SK-N-SH (cell line): ENCODE results near the gene KLHL30. TPM values are rescaled to one million over a fixed set of nuclear protein-coding genes. Genes with fewer than 3 reads are reported as not detected.

Experiments used
- CTCF ChIA-PET: fragments of 300-600, 350-600 bp; formaldehyde crosslinking; extraction: SDS; loops from one replicate; lab custom pipeline; 2021; lab: Yijun Ruan, JAX
- POLR2A ChIA-PET: fragments of 350-600 bp; sonication (Branson Sonifier 250); formaldehyde crosslinking; extraction: SDS; loops from one replicate; lab custom pipeline; 2020; ENCODE audit warnings: antibody characterized with exemption, inconsistent platforms; lab: Yijun Ruan, JAX
- DNase-seq: peaks from one replicate; pipeline ENCODE4 v3.0.0; 2012
- H2AFZ ChIP-seq: fragments of 200-600 bp; sonication (generic); 2 replicates; pipeline ENCODE4 v1.8.1; 2016; ENCODE audit warnings: antibody characterized with exemption, mild to moderate bottlenecking, low read depth
- H3F3A ChIP-seq: fragments of 200-600 bp; sonication (generic); replicated peaks from 2 replicates; pipeline ENCODE3; 2016; ENCODE audit warnings: antibody characterized with exemption, mild to moderate bottlenecking; ENCODE audit not compliant: insufficient read depth
- H3K27ac ChIP-seq, 2 experiments: fragments of 200-500 bp in 1 of 2; fragments of 200-600 bp in 1 of 2; sonication (Bioruptor generic) in 1 of 2; sonication (generic), shearing (Covaris generic) in 1 of 2; 2 replicates each; pipeline versions ENCODE4 v1.5.1 to v1.6.1; 2014 to 2016; ENCODE audit warnings: low read depth in 2 of 2, inconsistent platforms in 1 of 2, low read length in 1 of 2, mild to moderate bottlenecking in 1 of 2, mixed read lengths in 1 of 2
- H3K27me3 ChIP-seq: fragments of 200-600 bp; sonication (generic), shearing (Covaris generic); 2 replicates; pipeline ENCODE4 v1.6.1; 2016; ENCODE audit warnings: mixed run types; ENCODE audit not compliant: insufficient read depth
- H3K36me3 ChIP-seq, 2 experiments: fragments of 200-500 bp in 1 of 2; fragments of 200-600 bp in 1 of 2; sonication (Bioruptor generic) in 1 of 2; sonication (generic) in 1 of 2; replicated peaks in 1 of 2; 2 replicates each; pipeline versions ENCODE3 to v1.5.1; 2014 to 2016; ENCODE audit warnings: low read length in 1 of 2, mild to moderate bottlenecking in 1 of 2; ENCODE audit not compliant: insufficient read depth in 2 of 2, control insufficient read depth in 1 of 2
- H3K4me1 ChIP-seq, 2 experiments: fragments of 200-500 bp in 1 of 2; fragments of 200-600 bp in 1 of 2; sonication (Bioruptor generic) in 1 of 2; sonication (generic), shearing (Covaris generic) in 1 of 2; 2 replicates each; pipeline versions ENCODE4 v1.5.1 to v1.6.1; 2014 to 2016; ENCODE audit warnings: low read depth in 1 of 2, low read length in 1 of 2, mixed run types in 1 of 2; ENCODE audit not compliant: insufficient read depth in 2 of 2, control insufficient read depth in 1 of 2
- H3K4me2 ChIP-seq: fragments of 200-600 bp; sonication (generic), shearing (Covaris generic); 2 replicates; pipeline ENCODE4 v1.6.1; 2017; ENCODE audit warnings: mixed run types
- H3K4me3 ChIP-seq, 2 experiments: fragments of 200-500 bp in 1 of 2; fragments of 200-600 bp in 1 of 2; sonication (Bioruptor generic) in 1 of 2; sonication (generic), shearing (Covaris generic) in 1 of 2; 2 replicates each; pipeline versions ENCODE4 v1.5.1 to v1.8.1; 2014 to 2016; ENCODE audit warnings: low read depth in 2 of 2, inconsistent platforms in 1 of 2, low read length in 1 of 2, mild to moderate bottlenecking in 1 of 2, mixed read lengths in 1 of 2, moderate library complexity in 1 of 2
- H3K79me2 ChIP-seq: fragments of 200-600 bp; sonication (generic); 2 replicates; pipeline ENCODE4 v1.8.1; 2017; ENCODE audit warnings: mild to moderate bottlenecking; ENCODE audit not compliant: insufficient read depth
- H3K9ac ChIP-seq: fragments of 200-600 bp; sonication (generic); 2 replicates; pipeline ENCODE4 v1.6.1; 2017; ENCODE audit warnings: mixed run types
- H3K9me2 ChIP-seq: fragments of 200-600 bp; sonication (generic); 2 replicates; pipeline ENCODE4 v1.6.1; 2017; ENCODE audit warnings: mixed run types
- H3K9me3 ChIP-seq: fragments of 200-600 bp; sonication (generic); 2 replicates; pipeline ENCODE4 v1.6.1; 2017; ENCODE audit warnings: mixed run types, mild to moderate bottlenecking, moderate library complexity
- H4K20me1 ChIP-seq: fragments of 200-600 bp; sonication (generic); 2 replicates; pipeline ENCODE4 v1.6.1; 2017; ENCODE audit warnings: mild to moderate bottlenecking, mixed run types; ENCODE audit not compliant: insufficient read depth
- CHD2 ChIP-seq: fragments of 150-350 bp; IDR thresholded peaks from 2 replicates; pipeline ENCODE4 v1.6.1; 2018; ENCODE audit warnings: low read length; ENCODE audit not compliant: partially characterized antibody
- ELF1 ChIP-seq: IDR thresholded peaks from 2 replicates; pipeline ENCODE4 v1.4.0; 2012
- EP300 ChIP-seq, 2 experiments: IDR thresholded peaks; 2 replicates each; pipeline versions ENCODE4 v1.4.0 to v1.6.1; 2012; ENCODE audit warnings: borderline replicate concordance in 1 of 2, low read depth in 1 of 2, low read length in 1 of 2
- EZH2phosphoT487 ChIP-seq: fragments of 200-600 bp; sonication (generic); IDR thresholded peaks from 2 replicates; pipeline ENCODE4 v1.6.1; 2017; ENCODE audit warnings: low read depth, mixed run types, mild to moderate bottlenecking, antibody characterized with exemption, moderate library complexity, borderline replicate concordance
- FOSL2 ChIP-seq: IDR thresholded peaks from 2 replicates; pipeline ENCODE4 v1.4.0; 2012; ENCODE audit warnings: low read depth, mild to moderate bottlenecking, moderate library complexity, borderline replicate concordance
- FOXJ3 ChIP-seq: sonication (generic); formaldehyde crosslinking; IDR thresholded peaks from 2 replicates; pipeline ENCODE4 v1.5.1; 2020; ENCODE audit warnings: mild to moderate bottlenecking, missing genetic modification reagents
- GATA2 ChIP-seq: sonication (generic); formaldehyde crosslinking; IDR thresholded peaks from 2 replicates; pipeline ENCODE4 v1.5.0; 2020; ENCODE audit warnings: mild to moderate bottlenecking, missing genetic modification reagents
- JUND ChIP-seq: IDR thresholded peaks from 2 replicates; pipeline ENCODE4 v1.4.0; 2012
- MEF2A ChIP-seq: IDR thresholded peaks from 2 replicates; pipeline ENCODE4 v1.4.0; 2012; ENCODE audit warnings: low read depth, borderline replicate concordance
- NRF1 ChIP-seq: IDR thresholded peaks from 2 replicates; pipeline ENCODE4 v1.6.1; 2012; ENCODE audit warnings: low read depth, mild to moderate bottlenecking, low read length
- RCOR1 ChIP-seq: fragments of 150-350 bp; IDR thresholded peaks from 2 replicates; pipeline ENCODE4 v1.6.1; 2017; ENCODE audit warnings: antibody characterized with exemption, low read length
- TCF12 ChIP-seq: IDR thresholded peaks from 2 replicates; pipeline ENCODE4 v1.4.0; 2012
- WGBS: methylation state at CpG from one replicate; pipeline ENCODE4 v1.1.6; 2017; ENCODE audit warnings: low lambda C conversion rate; 5-methylcytosine and 5-hydroxymethylcytosine counted together
- polyA plus RNA-seq, 3 experiments: library from polyadenylated mRNA; depleted of rRNA; stranded (reverse); fragments of >200 nt; gene quantifications; 2 replicates each; pipeline ENCODE4 v1.2.3, GENCODE V29; 2012
- TF ChIP-seq, protein P1 (sequence below): IDR thresholded peaks from 2 replicates; pipeline ENCODE4; 2012
- TF ChIP-seq, protein P2 (sequence below): IDR thresholded peaks from 2 replicates; pipeline ENCODE4 v1.4.0; 2012; ENCODE audit warnings: low read depth, borderline replicate concordance
- TF ChIP-seq, protein P3 (sequence below): fragments of 150-350 bp; IDR thresholded peaks from 2 replicates; pipeline ENCODE4 v1.6.1; 2016; ENCODE audit warnings: mild to moderate bottlenecking, low read depth, low read length
- TF ChIP-seq, protein P4 (sequence below): IDR thresholded peaks from 2 replicates; pipeline ENCODE4 v1.4.0; 2012; ENCODE audit warnings: low read depth, borderline replicate concordance
- TF ChIP-seq, protein P5 (sequence below): IDR thresholded peaks from 2 replicates; pipeline ENCODE4 v1.4.0; 2012; ENCODE audit warnings: low read depth
- TF ChIP-seq, protein P6 (sequence below): IDR thresholded peaks from 2 replicates; pipeline ENCODE4 v1.6.1; 2012; ENCODE audit warnings: mild to moderate bottlenecking, low read depth, low read length, moderate library complexity
- TF ChIP-seq, protein P7 (sequence below): fragments of 150-350 bp; IDR thresholded peaks from 2 replicates; pipeline ENCODE4 v1.6.1; 2017; ENCODE audit warnings: antibody characterized with exemption, low read length, low read depth, borderline replicate concordance

KLHL30 gene, protein sequence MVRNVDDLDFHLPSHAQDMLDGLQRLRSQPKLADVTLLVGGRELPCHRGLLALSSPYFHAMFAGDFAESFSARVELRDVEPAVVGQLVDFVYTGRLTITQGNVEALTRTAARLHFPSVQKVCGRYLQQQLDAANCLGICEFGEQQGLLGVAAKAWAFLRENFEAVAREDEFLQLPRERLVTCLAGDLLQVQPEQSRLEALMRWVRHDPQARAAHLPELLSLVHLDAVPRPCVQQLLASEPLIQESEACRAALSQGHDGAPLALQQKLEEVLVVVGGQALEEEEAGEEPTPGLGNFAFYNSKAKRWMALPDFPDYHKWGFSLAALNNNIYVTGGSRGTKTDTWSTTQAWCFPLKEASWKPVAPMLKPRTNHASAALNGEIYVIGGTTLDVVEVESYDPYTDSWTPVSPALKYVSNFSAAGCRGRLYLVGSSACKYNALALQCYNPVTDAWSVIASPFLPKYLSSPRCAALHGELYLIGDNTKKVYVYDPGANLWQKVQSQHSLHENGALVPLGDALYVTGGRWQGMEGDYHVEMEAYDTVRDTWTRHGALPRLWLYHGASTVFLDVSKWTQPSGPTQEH
- not detected in 2 replicates for polyA plus RNA-seq (2012; rRNA removed)
- polyA plus RNA-seq (2012; cell fraction: cytosol; rRNA removed), result not detected in 2 replicates
- not detected in 2 replicates for polyA plus RNA-seq (2012; cell fraction: nucleus; rRNA removed)

DNA sequence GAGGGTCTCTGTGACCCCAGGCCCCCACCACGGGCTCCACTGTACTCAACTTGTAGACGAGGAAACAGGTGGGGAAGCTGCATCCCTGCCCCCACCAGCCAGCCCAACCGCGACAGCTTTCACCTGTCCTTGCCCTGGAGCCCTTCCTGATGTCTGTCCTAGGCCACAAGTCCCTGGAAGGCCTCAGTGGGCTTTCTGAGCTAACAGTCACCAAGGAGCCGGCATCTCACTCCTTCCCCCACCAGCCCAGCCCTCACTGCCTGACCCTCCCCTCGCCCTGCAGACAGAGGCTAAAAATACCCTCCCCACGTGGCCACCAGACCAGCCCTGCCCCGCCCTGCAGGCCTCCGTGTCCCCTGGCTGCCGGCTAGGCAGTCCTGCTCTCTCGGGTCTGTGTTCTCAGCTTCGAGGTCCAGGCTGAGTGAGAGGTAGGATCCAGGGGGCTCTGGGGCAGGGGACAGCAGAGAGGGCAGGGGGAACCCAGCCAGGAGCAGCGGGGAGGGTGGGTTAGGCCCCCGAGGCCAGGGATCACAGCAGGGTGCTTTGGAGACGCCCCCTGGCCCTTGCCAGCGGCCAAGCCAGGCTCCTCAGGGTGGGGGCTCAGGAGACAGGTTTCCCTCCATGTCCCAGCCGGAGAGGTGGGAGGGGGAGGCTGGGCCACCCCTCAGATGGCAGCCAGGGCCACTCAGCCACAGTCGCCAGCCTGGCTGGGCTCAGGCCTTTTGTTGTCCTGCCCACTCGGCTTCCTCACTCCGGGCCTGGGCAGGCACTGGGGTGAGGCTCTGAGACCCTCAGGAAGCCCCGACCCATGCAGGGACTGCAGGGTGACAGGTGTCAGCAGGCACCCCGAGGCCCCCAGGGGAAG is at the start of gene KLHL30:
KLHL30 (plus strand) TSS at position 338 of the 865 bp plus-strand sequence. CDS start 2,087 bp downstream, outside the sequence.
- Histone ChIP-seq H3K4me1 (peaks cover 5% of the 10 kb centered on the region in 2 experiments; a peak in 3 of 4 replicates), H3K36me3 (no peaks in the 10 kb centered on the region), H3K4me3 (no peak within 1 kb of the TSS), H3K9ac (no peak within 1 kb of the TSS), H3K79me2 (no peaks in the 10 kb centered on the region), H3K9me3 (no peaks in the 10 kb centered on the region), H4K20me1 (no peaks in the 10 kb centered on the region), H3K27ac (no peak within 1 kb of the TSS), H3K4me2 (no peak within 1 kb of the TSS), H2AFZ (no peak within 1 kb of the TSS), H3K9me2 (no peaks in the 10 kb centered on the region), H3F3A (no peaks in the 10 kb centered on the region), H3K27me3 (no peaks in the 10 kb centered on the region)
- WGBS, result 44% methylated on average over 7 of the region's 22 CpGs
- no peak for DNase-seq
- ChIA-PET CTCF (interaction anchor here (1.0 to 1.4 kb wide), 2 partner anchors 9 to 280 kb away, joined by 3 read pairs; no protein-coding TSS in a partner anchor), POLR2A (interaction anchor here (1.5 kb wide), 1 partner anchor 77 kb away, joined by 3 read pairs; the partner anchor contains the start of gene SCLY)
- TF ChIP-seq CHD2, result no peak
- TF ChIP-seq, protein P1, sequence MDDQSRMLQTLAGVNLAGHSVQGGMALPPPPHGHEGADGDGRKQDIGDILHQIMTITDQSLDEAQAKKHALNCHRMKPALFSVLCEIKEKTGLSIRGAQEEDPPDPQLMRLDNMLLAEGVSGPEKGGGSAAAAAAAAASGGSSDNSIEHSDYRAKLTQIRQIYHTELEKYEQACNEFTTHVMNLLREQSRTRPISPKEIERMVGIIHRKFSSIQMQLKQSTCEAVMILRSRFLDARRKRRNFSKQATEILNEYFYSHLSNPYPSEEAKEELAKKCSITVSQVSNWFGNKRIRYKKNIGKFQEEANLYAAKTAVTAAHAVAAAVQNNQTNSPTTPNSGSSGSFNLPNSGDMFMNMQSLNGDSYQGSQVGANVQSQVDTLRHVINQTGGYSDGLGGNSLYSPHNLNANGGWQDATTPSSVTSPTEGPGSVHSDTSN, result no peak
- no peak for TF ChIP-seq FOXJ3 (CRISPR knock-in tag)
- TF ChIP-seq, protein P2, sequence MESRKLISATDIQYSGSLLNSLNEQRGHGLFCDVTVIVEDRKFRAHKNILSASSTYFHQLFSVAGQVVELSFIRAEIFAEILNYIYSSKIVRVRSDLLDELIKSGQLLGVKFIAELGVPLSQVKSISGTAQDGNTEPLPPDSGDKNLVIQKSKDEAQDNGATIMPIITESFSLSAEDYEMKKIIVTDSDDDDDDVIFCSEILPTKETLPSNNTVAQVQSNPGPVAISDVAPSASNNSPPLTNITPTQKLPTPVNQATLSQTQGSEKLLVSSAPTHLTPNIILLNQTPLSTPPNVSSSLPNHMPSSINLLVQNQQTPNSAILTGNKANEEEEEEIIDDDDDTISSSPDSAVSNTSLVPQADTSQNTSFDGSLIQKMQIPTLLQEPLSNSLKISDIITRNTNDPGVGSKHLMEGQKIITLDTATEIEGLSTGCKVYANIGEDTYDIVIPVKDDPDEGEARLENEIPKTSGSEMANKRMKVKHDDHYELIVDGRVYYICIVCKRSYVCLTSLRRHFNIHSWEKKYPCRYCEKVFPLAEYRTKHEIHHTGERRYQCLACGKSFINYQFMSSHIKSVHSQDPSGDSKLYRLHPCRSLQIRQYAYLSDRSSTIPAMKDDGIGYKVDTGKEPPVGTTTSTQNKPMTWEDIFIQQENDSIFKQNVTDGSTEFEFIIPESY, result no peak
- TF ChIP-seq EP300 (IDR thresholded peaks at IDR 0.05; ENCODE audit: borderline replicate concordance in 1 of 2, low read depth in 1 of 2, low read length in 1 of 2), result no peak
- no peak for TF ChIP-seq MEF2A
- TF ChIP-seq, protein P3, sequence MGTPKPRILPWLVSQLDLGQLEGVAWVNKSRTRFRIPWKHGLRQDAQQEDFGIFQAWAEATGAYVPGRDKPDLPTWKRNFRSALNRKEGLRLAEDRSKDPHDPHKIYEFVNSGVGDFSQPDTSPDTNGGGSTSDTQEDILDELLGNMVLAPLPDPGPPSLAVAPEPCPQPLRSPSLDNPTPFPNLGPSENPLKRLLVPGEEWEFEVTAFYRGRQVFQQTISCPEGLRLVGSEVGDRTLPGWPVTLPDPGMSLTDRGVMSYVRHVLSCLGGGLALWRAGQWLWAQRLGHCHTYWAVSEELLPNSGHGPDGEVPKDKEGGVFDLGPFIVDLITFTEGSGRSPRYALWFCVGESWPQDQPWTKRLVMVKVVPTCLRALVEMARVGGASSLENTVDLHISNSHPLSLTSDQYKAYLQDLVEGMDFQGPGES, result no peak
- TF ChIP-seq EZH2phosphoT487, result no peak
- TF ChIP-seq, protein P4, sequence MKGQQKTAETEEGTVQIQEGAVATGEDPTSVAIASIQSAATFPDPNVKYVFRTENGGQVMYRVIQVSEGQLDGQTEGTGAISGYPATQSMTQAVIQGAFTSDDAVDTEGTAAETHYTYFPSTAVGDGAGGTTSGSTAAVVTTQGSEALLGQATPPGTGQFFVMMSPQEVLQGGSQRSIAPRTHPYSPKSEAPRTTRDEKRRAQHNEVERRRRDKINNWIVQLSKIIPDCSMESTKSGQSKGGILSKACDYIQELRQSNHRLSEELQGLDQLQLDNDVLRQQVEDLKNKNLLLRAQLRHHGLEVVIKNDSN, result no peak
- no peak for TF ChIP-seq FOSL2
- TF ChIP-seq, protein P5, sequence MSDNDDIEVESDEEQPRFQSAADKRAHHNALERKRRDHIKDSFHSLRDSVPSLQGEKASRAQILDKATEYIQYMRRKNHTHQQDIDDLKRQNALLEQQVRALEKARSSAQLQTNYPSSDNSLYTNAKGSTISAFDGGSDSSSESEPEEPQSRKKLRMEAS, result no peak
- no peak for TF ChIP-seq NRF1
- TF ChIP-seq TCF12, result no peak
- TF ChIP-seq, protein P6, sequence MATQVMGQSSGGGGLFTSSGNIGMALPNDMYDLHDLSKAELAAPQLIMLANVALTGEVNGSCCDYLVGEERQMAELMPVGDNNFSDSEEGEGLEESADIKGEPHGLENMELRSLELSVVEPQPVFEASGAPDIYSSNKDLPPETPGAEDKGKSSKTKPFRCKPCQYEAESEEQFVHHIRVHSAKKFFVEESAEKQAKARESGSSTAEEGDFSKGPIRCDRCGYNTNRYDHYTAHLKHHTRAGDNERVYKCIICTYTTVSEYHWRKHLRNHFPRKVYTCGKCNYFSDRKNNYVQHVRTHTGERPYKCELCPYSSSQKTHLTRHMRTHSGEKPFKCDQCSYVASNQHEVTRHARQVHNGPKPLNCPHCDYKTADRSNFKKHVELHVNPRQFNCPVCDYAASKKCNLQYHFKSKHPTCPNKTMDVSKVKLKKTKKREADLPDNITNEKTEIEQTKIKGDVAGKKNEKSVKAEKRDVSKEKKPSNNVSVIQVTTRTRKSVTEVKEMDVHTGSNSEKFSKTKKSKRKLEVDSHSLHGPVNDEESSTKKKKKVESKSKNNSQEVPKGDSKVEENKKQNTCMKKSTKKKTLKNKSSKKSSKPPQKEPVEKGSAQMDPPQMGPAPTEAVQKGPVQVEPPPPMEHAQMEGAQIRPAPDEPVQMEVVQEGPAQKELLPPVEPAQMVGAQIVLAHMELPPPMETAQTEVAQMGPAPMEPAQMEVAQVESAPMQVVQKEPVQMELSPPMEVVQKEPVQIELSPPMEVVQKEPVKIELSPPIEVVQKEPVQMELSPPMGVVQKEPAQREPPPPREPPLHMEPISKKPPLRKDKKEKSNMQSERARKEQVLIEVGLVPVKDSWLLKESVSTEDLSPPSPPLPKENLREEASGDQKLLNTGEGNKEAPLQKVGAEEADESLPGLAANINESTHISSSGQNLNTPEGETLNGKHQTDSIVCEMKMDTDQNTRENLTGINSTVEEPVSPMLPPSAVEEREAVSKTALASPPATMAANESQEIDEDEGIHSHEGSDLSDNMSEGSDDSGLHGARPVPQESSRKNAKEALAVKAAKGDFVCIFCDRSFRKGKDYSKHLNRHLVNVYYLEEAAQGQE, result no peak
- no peak for TF ChIP-seq JUND
- no peak for TF ChIP-seq ELF1
- TF ChIP-seq, protein P7, sequence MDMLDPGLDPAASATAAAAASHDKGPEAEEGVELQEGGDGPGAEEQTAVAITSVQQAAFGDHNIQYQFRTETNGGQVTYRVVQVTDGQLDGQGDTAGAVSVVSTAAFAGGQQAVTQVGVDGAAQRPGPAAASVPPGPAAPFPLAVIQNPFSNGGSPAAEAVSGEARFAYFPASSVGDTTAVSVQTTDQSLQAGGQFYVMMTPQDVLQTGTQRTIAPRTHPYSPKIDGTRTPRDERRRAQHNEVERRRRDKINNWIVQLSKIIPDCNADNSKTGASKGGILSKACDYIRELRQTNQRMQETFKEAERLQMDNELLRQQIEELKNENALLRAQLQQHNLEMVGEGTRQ, result no peak
- TF ChIP-seq GATA2, result no peak
- TF ChIP-seq RCOR1, result no peak
